ENCODE data around the gene LRRC61.
A peak's percentile ranks its signal among the peaks of the same experiment; 100 is the strongest.

The LRRC61 gene

GRCh38 chr7:150370612-150371071 lies 47.5 kb downstream of the LRRC61 start:
- DNase-seq (ENCODE audit: low read depth in 2 of 2) = no peak

- DNase-seq (ENCODE audit: low read depth in 2 of 2) = no peak
These were observed 48.2 kb downstream of the LRRC61 start for GRCh38 chr7:150371131-150371995.

- DNase-seq (ENCODE audit: low read depth in 2 of 2) = no peak
These were observed 48.8 kb downstream of the LRRC61 start for GRCh38 chr7:150371996-150372270.

- no peak for DNase-seq (ENCODE audit: low read depth in 2 of 2)
These were observed 49.3 kb downstream of the LRRC61 start for GRCh38 chr7:150372271-150373048.

GRCh38 chr7:150373049-150373801 lies 50.1 kb downstream of the LRRC61 start:
- no peak for DNase-seq (ENCODE audit: low read depth in 2 of 2)

GRCh38 chr7:150374026-150374425 lies 50.9 kb downstream of the LRRC61 start:
- no peak for DNase-seq (ENCODE audit: low read depth in 2 of 2)

- no peak for DNase-seq (ENCODE audit: low read depth in 2 of 2)
These were observed 51.3 kb downstream of the LRRC61 start for GRCh38 chr7:150374472-150374871.

GRCh38 chr7:150375662-150376521 lies 52.7 kb downstream of the LRRC61 start:
- DNase-seq (ENCODE audit: low read depth in 2 of 2) = no peak

- DNase-seq (ENCODE audit: low read depth in 2 of 2) = no peak
These were observed 53.4 kb downstream of the LRRC61 start for GRCh38 chr7:150376560-150376959.

GRCh38 chr7:150377196-150377595 lies 54.0 kb downstream of the LRRC61 start:
- no peak for DNase-seq (ENCODE audit: low read depth in 2 of 2)

GRCh38 chr7:150377635-150378034 lies 54.5 kb downstream of the LRRC61 start:
- DNase-seq (ENCODE audit: low read depth in 2 of 2) = no peak

- DNase-seq (ENCODE audit: low read depth in 2 of 2) = no peak
These were observed 55.1 kb downstream of the LRRC61 start for GRCh38 chr7:150378115-150378852.

- peak; percentile 80 to 85 for DNase-seq (ENCODE audit: low read depth in 2 of 2)
These were observed 55.8 kb downstream of the LRRC61 start, which contains the start of gene ZNF775 for GRCh38 chr7:150378853-150379440. Gene ZNF775 (plus strand): TSS chr7:150379330. CDS start chr7:150388471, 9,141 bp downstream.

- no peak for DNase-seq (ENCODE audit: low read depth in 2 of 2)
These were observed 56.6 kb downstream of the LRRC61 start for GRCh38 chr7:150379441-150380379.

GRCh38 chr7:150380463-150380862 lies 57.3 kb downstream of the LRRC61 start:
- DNase-seq (ENCODE audit: low read depth in 2 of 2) = no peak

- DNase-seq (ENCODE audit: low read depth in 2 of 2) = no peak
These were observed 57.9 kb downstream of the LRRC61 start for GRCh38 chr7:150381096-150381495.

- no peak for DNase-seq (ENCODE audit: low read depth in 2 of 2)
These were observed 58.6 kb downstream of the LRRC61 start for GRCh38 chr7:150381785-150382122.

- DNase-seq (ENCODE audit: low read depth in 2 of 2) = no peak
These were observed 59.1 kb downstream of the LRRC61 start for GRCh38 chr7:150382123-150382843.

All from stimulated activated CD8-positive, alpha-beta memory T cell treated with anti-CD3 and anti-CD28 coated beads, Interleukin-2, amount 100 ng/mL, for 1 hour (primary cell).